ENCODE results near the gene TRAPPC14. TPM values are rescaled to one million over a fixed set of nuclear protein-coding genes. Genes with fewer than 3 reads are reported as not detected.
"Not testable (repeated sequence)": the region's sequence is repeated elsewhere in the genome, so short reads cannot be mapped to it uniquely, and the experiment has no call there.

The TRAPPC14 gene
- total RNA-seq, 2 experiments from 2014 or later, result 15.0 to 17.6 TPM

- Mint-ChIP-seq H3K4me1 (peaks cover 9% of the 10 kb centered on the region), H3K9me3 (ENCODE audit: low read depth) (no peaks in the 10 kb centered on the region), H3K27me3 (no peaks in the 10 kb centered on the region), H3K27ac (peak overlapping the region; percentile 21), H3K4me3 (no peak overlapping the region), H3K36me3 (ENCODE audit: low read depth) (no peaks in the 10 kb centered on the region)
- intact Hi-C loops (cut with DNase I, micrococcal nuclease), result no loop called here
- ChIA-PET POLR2A (interaction anchor here (0.6 kb wide), 1 partner anchor 12 kb away, joined by 4 read pairs; no protein-coding TSS in a partner anchor), CTCF (interaction anchor here (0.6 to 1.6 kb wide), 11 partner anchors 9 to 756 kb away, joined by 3 to 6 read pairs (median 4); partner anchors contain the start of gene LAMTOR4)
- peak; percentile 47 for ATAC-seq
- DNase-seq, result no peak
Measured at GRCh38 chr7:100137851-100138760, 20.4 kb downstream of the TRAPPC14 start.

GRCh38 chr7:100132697-100133151, 25.8 kb downstream of the TRAPPC14 start:
- H3K9me3 Mint-ChIP-seq (ENCODE audit: low read depth), result no peaks in the 10 kb centered on the region
- CTCF ChIA-PET, result interaction anchor here (0.6 to 5.0 kb wide), 32 partner anchors 9 to 321 kb away, joined by 3 to 41 read pairs (median 4); partner anchors contain the start of genes CNPY4, GPC2, LAMTOR4 and MCM7
- ATAC-seq (peak; percentile 81), DNase-seq (peak; percentile 82)
- H3K27me3 Mint-ChIP-seq, result no peaks in the 10 kb centered on the region
- no peak overlapping the region for H3K27ac Mint-ChIP-seq
- intact Hi-C loops (cut with DNase I, micrococcal nuclease), result loop anchor here (1.0 to 5.0 kb wide), 6 partner anchors 89 to 318 kb away; no protein-coding TSS in a partner anchor
- peaks cover 10% of the 10 kb centered on the region for H3K4me1 Mint-ChIP-seq
- no peaks in the 10 kb centered on the region for H3K36me3 Mint-ChIP-seq (ENCODE audit: low read depth)
- POLR2A ChIA-PET, result interaction anchor here (0.7 kb wide), 1 partner anchor 19 kb away, joined by 3 read pairs; no protein-coding TSS in a partner anchor
- no peak overlapping the region for H3K4me3 Mint-ChIP-seq

GRCh38 chr7:100132126-100132525, 26.4 kb downstream of the TRAPPC14 start:
- Mint-ChIP-seq H3K9me3 (ENCODE audit: low read depth) (no peaks in the 10 kb centered on the region), H3K4me1 (peaks cover 9% of the 10 kb centered on the region), H3K27me3 (no peaks in the 10 kb centered on the region), H3K36me3 (ENCODE audit: low read depth) (no peaks in the 10 kb centered on the region), H3K4me3 (no peak overlapping the region), H3K27ac (no peak overlapping the region)
- CTCF ChIA-PET, result interaction anchor here (0.6 to 5.0 kb wide), 26 partner anchors 8 to 321 kb away, joined by 3 to 41 read pairs (median 5); partner anchors contain the start of genes CNPY4, GPC2, LAMTOR4 and PVRIG
- POLR2A ChIA-PET, result interaction anchor here (1.1 kb wide), 1 partner anchor 12 kb away, joined by 4 read pairs; no protein-coding TSS in a partner anchor
- DNase-seq (no peak), ATAC-seq (no peak)
- intact Hi-C loops (cut with DNase I, micrococcal nuclease), result loop anchor here (1.0 to 5.0 kb wide), 6 partner anchors 89 to 318 kb away; no protein-coding TSS in a partner anchor

DNA sequence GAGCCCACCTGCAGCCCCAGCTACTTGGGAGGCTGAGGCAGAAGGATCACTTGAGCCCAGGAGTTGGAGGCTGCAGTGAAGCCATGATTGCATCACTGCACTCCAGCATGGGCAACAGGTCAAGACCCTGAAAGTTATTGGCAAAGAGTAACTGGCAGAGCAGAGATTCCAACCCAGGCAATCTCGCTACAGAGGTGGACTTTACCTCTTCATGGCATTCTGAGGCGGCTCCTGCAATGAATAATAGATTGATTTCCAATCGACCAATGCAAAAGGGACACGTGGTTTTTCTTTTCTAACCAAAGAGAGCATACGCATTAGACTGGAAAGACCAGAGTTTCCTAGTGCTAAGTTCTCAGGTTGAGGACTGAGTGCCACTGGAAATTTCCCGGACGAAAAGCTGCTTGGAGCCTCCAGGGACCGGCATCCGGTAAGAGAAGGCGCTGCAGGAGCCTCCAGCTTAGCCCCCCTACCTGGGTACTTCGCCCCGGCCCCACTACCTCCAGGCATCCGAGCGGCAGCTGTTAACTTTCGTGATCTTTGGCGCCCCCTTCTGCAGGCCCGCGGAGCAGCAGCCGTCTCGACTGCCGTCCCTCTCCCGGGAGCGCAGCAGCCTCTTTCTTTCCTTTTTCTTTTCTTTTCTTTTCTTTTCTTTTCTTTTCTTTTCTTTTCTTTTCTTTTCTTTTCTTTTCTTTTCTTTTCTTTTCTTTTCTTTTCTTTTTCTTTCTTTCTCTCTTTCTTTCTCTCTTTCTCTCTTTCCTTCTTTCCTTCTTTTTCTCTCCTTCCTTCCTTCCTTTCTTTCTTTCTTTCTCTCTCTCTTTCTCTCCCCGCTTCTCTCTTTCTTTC, 27.7 kb downstream of the TRAPPC14 start:
- Mint-ChIP-seq H3K27ac (no peak overlapping the region), H3K27me3 (no peaks in the 10 kb centered on the region), H3K36me3 (ENCODE audit: low read depth) (peaks cover 3% of the 10 kb centered on the region), H3K4me3 (peak overlapping the region; percentile 33), H3K9me3 (ENCODE audit: low read depth) (no peaks in the 10 kb centered on the region), H3K4me1 (peaks cover 11% of the 10 kb centered on the region)
- ChIA-PET CTCF (interaction anchor here (0.5 to 5.0 kb wide), 24 partner anchors 10 to 328 kb away, joined by 3 to 41 read pairs (median 5); partner anchors contain the start of genes AP4M1, CNPY4, LAMTOR4 and MCM7), POLR2A (interaction anchor here (1.0 to 1.1 kb wide), 2 partner anchors 11 to 18 kb away, joined by 3 to 4 read pairs; partner anchors contain the start of gene LAMTOR4)
- DNase-seq (peak; percentile 94), ATAC-seq (peak; percentile 24)
- intact Hi-C loops (cut with DNase I, micrococcal nuclease), result loop anchor here (1.0 to 5.0 kb wide), 6 partner anchors 50 to 219 kb away; partner anchors contain the start of gene ZNF3 (in 1 of the 2)

GRCh38 chr7:100130220-100130607, 28.3 kb downstream of the TRAPPC14 start:
- not testable (repeated sequence) for DNase-seq; H3K9me3 Mint-ChIP-seq (ENCODE audit: low read depth); H3K36me3 Mint-ChIP-seq (ENCODE audit: low read depth); H3K27ac Mint-ChIP-seq; H3K27me3 Mint-ChIP-seq; ATAC-seq; H3K4me3 Mint-ChIP-seq
- ChIA-PET POLR2A (interaction anchor here (1.0 kb wide), 1 partner anchor 19 kb away, joined by 3 read pairs; the partner anchor contains the start of gene LAMTOR4), CTCF (interaction anchor here (0.6 to 5.0 kb wide), 17 partner anchors 10 to 577 kb away, joined by 3 to 41 read pairs (median 9); partner anchors contain the start of genes AP4M1, CNPY4, LAMTOR4 and MCM7)
- H3K4me1 Mint-ChIP-seq, result peaks cover 17% of the 10 kb centered on the region
- intact Hi-C loops (cut with DNase I, micrococcal nuclease), result loop anchor here (2.0 to 5.0 kb wide), 3 partner anchors 92 to 218 kb away; no protein-coding TSS in a partner anchor

GRCh38 chr7:100128637-100128963, 29.9 kb downstream of the TRAPPC14 start:
- Mint-ChIP-seq H3K27ac (peak overlapping the region; percentile 24), H3K27me3 (no peaks in the 10 kb centered on the region), H3K4me3 (peak overlapping the region; percentile 93), H3K4me1 (peaks cover 28% of the 10 kb centered on the region), H3K36me3 (ENCODE audit: low read depth) (peaks cover 12% of the 10 kb centered on the region), H3K9me3 (ENCODE audit: low read depth) (no peaks in the 10 kb centered on the region)
- intact Hi-C loops (cut with DNase I, micrococcal nuclease), result loop anchor here (5.0 kb wide), 4 partner anchors 46 to 459 kb away; partner anchors contain the start of genes FBXO24 (in 1 of the 2), GPC2 (in 1 of the 2), LRCH4 (in 1 of the 2) and STAG3 (in 1 of the 2)
- peak; percentile 28 for DNase-seq
- ChIA-PET CTCF (interaction anchor here (0.6 to 2.2 kb wide), 10 partner anchors 10 to 235 kb away, joined by 3 to 9 read pairs (median 3); partner anchors contain the start of gene LAMTOR4), POLR2A (interaction anchor here (0.5 to 1.2 kb wide), 4 partner anchors 15 to 300 kb away, joined by 3 to 7 read pairs (median 3); partner anchors contain the start of gene ZCWPW1)
- no peak for ATAC-seq

GRCh38 chr7:100127866-100128636, 30.5 kb downstream of the TRAPPC14 start:
- intact Hi-C loops (cut with DNase I, micrococcal nuclease), result loop anchor here (1.0 to 5.0 kb wide), 16 partner anchors 9 to 459 kb away; partner anchors contain the start of genes AP4M1 (in 2 of the 2), CNPY4 (in 2 of the 2), GPC2 (in 2 of the 2) and MCM7 (in 2 of the 2)
- POLR2A ChIA-PET, result interaction anchor here (0.5 to 1.2 kb wide), 3 partner anchors 14 to 301 kb away, joined by 3 to 7 read pairs (median 3); partner anchors contain the start of gene ZCWPW1
- ATAC-seq (peak; percentile 5), DNase-seq (peak; percentile 58)
- no peaks in the 10 kb centered on the region for H3K27me3 Mint-ChIP-seq
- peaks cover 12% of the 10 kb centered on the region for H3K36me3 Mint-ChIP-seq (ENCODE audit: low read depth)
- peaks cover 28% of the 10 kb centered on the region for H3K4me1 Mint-ChIP-seq
- peak overlapping the region; percentile 93 for H3K4me3 Mint-ChIP-seq
- CTCF ChIA-PET, result interaction anchor here (0.6 to 2.2 kb wide), 7 partner anchors 11 to 90 kb away, joined by 3 to 9 read pairs (median 3); partner anchors contain the start of gene LAMTOR4
- H3K9me3 Mint-ChIP-seq (ENCODE audit: low read depth), result no peaks in the 10 kb centered on the region
- H3K27ac Mint-ChIP-seq, result peak overlapping the region; percentile 83

DNA sequence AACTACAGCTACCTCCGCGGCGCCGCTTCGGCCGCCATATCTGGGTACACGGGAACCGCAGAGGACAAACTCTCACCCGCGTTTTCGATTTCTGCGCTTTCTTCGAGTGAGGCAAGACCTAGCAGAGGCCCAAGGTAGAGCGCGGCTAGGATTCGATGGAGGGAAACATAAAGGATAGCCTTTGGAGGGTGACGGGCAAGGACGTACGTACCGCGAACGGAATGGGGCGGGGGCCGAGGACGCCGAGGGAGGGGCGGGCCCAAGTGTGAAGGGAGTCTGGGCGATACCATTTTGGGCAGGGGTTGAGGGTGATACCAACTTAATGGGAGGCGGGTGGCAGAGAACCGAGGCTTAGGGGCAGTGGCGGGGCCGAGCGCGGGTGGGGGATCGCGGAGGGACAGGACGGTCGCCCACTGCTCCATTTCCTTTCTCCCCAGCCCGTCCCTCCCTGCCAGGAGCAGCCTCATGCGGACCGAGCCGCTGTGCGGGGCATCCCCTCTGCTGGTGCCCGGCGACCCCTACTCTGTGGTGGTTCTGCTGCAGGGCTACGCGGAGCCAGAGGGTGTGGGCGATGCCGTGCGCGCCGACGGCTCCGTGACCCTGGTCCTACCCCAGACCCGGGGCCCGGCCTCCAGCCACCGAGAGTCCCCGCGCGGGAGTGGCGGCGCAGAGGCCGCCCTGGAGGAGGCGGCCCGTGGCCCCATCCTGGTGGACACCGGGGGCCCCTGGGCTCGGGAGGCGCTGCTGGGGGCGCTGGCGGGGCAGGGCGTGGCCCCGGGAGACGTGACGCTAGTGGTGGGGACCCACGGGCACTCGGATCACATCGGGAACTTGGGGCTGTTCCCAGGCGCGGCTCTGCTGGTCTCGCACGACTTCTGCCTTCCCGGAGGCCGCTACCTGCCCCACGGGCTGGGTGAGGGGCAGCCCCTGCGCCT, 31.3 kb downstream of the TRAPPC14 start, which contains the start of gene MBLAC1:
Gene MBLAC1 (plus strand): TSS at position 37 of the 935 bp plus-strand sequence. CDS start 429 bp downstream, at position 466.
- intact Hi-C loops (cut with DNase I, micrococcal nuclease), result loop anchor here (1.0 to 5.0 kb wide), 16 partner anchors 8 to 460 kb away; partner anchors contain the start of genes AP4M1 (in 2 of the 2), CNPY4 (in 2 of the 2), GPC2 (in 2 of the 2) and MCM7 (in 2 of the 2)
- POLR2A ChIA-PET, result interaction anchor here (0.6 to 1.3 kb wide), 7 partner anchors 22 to 304 kb away, joined by 3 to 15 read pairs (median 4); partner anchors contain the start of genes AP4M1, LAMTOR4, MCM7 and ZSCAN21
- ATAC-seq (peak; percentile 74), DNase-seq (peak; percentile 95)
- H3K27ac Mint-ChIP-seq, result peak within 1 kb of the TSS; percentile 99
- H3K9me3 Mint-ChIP-seq (ENCODE audit: low read depth), result no peaks in the 10 kb centered on the region
- CTCF ChIA-PET, result interaction anchor here (0.5 to 1.8 kb wide), 9 partner anchors 15 to 281 kb away, joined by 3 to 5 read pairs (median 3); partner anchors contain the start of genes AP4M1, LAMTOR4 and MCM7
- peak within 1 kb of the TSS; percentile 93 for H3K4me3 Mint-ChIP-seq
- peaks cover 28% of the 10 kb centered on the region for H3K4me1 Mint-ChIP-seq
- peaks cover 12% of the 10 kb centered on the region for H3K36me3 Mint-ChIP-seq (ENCODE audit: low read depth)
- no peaks in the 10 kb centered on the region for H3K27me3 Mint-ChIP-seq

Measured in activated CD4-positive, alpha-beta T cell treated with anti-CD3 and anti-CD28 coated beads for 36 hours (primary cell).